ENCODE results near the gene ANXA4.

- TF ChIP-seq POLR2A (IDR thresholded peaks at IDR 0.05; ENCODE audit: low read depth, low read length) (no peak), TAF1 (IDR thresholded peaks at IDR 0.05; ENCODE audit: low read depth, low read length) (no peak)
Measured at GRCh38 chr2:69694894-69695849, 46.8 kb upstream of the ANXA4 start.
